T47D (cell line): Measurements from ENCODE around the gene TSPAN18.

Experiments used
- DNase-seq, 2 experiments: peaks; one replicate each; pipeline versions ENCODE4 v3.0.0 to v3.0.0-alpha.2; 2011 to 2012; ENCODE audit warnings: low read depth in 1 of 2, low spot score in 1 of 2
- JUND ChIP-seq: IDR thresholded peaks from 2 replicates; pipeline ENCODE4 v1.6.1; 2012; ENCODE audit warnings: low read depth
- in situ Hi-C: cut with HindIII; loops from 2 replicates; pipeline ENCODE4 v1.10.0; 2016; ENCODE audit warnings: low sequenced_read_pairs, low pct_unique_long_range_greater_than_20kb

TSPAN18 gene

DNA sequence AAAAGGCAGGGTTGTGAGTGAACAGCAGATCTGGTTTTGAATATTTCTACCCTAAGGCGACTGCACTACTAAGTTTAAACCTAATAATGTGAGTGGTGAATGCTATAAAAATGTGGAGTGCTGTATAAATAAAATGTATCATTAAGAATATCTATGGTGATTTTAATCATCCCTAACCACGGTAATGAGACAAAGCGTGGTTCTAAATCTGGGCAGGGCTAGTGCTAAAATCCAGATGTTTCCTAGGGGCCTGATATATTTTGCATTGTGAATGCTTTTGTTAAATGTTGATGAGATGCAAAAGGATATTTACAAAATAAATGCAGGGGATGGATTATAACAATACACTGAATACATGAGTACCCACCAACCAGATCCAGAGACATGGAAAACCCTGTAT, 58.1 kb downstream of the TSPAN18 start:
- in situ Hi-C loops, result no loop called here
- no peak for DNase-seq
- no peak for TF ChIP-seq JUND

DNA sequence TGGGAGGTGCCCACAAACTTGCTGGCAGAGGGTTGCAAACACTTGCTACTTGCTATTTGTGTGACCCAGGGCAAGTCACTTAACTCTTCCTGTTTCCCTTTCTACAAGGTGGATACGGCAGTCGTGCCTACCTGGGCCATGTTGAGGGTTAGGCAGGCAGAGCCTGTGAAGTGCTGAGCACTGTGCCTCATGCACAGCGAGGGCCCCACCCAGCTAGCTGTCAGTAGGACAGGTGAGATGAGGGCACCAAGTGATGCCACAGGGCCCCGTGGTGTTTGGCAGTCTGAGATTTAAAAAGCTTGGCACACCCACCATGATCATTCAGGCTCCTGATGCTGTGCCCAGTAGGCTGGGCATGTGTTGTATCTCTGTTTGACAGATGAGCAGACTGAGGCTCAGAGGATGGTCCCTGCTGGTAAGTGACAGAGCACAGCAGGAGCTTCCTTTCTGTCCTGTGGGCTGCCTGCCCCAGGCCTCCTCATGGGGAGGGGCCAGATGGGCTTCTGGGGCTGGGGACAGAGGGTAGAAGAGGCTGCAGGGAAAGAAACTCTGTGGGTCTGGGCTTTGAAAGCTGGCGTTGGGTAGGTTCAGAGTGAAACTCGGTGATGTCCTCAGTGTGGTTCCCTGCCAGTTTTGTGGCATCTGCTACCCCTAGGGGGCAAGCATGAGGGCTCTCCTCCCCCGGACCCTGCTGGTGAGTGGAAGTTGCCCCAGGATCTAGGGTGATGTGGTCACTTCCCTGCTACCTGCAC, 59.3 kb downstream of the TSPAN18 start:
- TF ChIP-seq JUND, result no peak
- in situ Hi-C loops, result no loop called here
- peak in 1 of 2 experiments; percentile 17 for DNase-seq

DNA sequence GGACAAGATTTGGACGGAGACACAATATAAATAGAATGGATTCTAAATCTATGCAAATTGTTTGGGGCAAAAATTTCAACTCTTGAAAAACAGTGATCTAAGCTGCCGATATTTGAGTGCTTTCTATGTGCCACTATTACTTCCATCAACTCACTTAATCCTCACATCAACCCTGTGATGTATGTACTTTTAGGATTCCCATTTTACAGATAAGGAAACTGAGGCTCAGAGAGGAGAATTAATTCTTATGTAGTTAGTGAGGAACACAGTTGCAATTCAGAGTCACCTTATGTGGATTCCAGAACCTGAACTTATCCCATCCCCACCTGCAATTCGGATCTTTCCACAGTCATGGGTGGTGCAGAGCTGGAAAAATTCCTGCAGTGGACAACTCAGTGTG, 60.3 kb downstream of the TSPAN18 start:
- TF ChIP-seq JUND, result no peak
- no peak for DNase-seq
- in situ Hi-C loops, result no loop called here

DNA sequence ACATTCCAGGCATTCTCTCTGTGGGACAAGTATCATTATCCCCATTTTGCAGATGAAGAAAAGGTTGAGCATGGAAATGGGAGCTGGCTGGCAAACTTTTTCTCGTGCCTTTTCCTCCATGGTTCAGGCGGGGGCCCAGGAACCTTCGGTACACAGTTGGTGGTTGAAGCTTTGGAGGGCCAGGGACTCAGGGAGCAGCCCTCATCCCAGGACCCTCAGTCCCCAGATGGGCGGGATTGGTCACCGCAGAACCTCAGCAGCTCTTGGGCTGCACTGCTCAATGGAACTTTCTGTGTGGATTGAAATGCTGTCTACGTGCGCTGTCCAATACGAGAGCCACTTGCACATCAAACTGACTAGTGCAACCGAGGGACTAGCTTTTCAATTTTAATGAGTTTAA, 61.2 kb downstream of the TSPAN18 start:
- in situ Hi-C loops, result no loop called here
- no peak for TF ChIP-seq JUND
- no peak for DNase-seq

DNA sequence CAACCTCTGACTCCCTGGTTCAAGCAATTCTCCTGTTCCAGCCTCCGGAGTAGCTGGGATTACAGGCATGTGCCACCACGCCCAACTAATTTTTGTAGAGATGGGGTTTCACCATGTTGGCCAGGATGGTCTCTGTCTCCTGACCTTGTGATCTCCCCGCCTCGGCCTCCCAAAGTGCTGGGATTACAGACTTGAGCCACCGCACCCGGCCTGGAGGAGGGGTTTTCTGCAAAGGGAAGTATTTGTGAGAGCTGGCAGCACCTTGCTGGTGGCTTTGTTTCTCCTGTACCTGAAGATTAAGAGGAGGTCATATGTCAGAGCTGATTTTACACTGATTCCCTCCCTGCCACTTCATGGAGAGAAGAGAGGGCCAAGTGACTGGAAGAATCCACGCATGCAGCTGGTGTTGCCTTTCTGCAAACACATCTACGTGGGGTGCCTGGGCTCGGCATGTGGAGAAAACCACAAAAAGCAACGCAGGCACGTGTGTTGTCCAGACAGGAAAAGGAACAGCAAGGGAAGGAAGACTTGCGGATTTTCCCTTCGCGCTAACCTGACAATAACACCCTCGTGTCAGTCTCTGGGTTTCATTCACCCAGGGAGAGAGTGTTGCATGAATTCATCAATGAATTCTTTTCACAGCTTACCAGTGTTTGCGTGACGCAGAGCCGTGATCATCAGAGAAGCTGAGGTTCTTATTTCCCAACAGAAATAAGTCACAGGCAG, 61.9 kb downstream of the TSPAN18 start:
- in situ Hi-C loops, result no loop called here
- no peak for DNase-seq
- TF ChIP-seq JUND, result no peak

DNA sequence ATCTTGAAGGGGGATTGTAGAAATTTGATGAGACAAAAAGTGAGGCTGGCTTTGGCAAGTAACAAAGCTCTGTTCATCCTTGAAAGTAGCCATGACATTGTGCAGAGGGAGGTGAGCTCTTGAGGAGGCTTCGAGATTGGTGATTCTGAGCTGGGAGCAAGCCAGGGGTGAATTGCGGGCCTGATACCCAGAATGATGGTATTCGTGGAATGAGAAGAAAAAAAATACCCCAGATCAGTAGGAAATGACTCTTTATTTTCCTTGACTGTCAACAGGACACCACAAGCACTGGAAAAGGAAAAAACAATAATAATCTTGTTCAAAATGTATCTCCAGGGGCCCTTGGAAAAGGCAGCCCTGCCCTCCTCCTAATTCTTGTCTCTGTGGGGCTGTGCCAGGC, 62.7 kb downstream of the TSPAN18 start:
- no peak for TF ChIP-seq JUND
- no peak for DNase-seq
- in situ Hi-C loops, result no loop called here

DNA sequence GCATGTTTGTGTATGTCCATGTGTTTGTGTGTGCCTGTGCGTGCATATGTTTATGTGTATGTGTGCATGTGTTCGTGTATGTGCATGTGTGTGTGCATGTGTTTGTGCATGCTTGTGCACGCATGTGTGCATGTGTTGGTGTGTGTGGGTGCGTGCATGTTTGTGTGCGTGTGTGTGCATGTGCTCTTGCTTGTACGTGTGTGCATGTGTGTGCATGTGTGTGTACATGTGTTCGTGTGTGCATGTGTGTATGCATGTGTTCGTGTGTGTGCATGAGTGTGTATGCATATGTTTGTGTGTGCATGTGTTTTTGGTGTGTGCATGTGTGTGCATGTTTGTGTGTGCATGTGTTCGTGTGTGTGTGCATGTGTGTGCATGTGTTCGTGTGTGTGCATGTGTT, 63.4 kb downstream of the TSPAN18 start:
- in situ Hi-C loops, result no loop called here
- no peak for TF ChIP-seq JUND

DNA sequence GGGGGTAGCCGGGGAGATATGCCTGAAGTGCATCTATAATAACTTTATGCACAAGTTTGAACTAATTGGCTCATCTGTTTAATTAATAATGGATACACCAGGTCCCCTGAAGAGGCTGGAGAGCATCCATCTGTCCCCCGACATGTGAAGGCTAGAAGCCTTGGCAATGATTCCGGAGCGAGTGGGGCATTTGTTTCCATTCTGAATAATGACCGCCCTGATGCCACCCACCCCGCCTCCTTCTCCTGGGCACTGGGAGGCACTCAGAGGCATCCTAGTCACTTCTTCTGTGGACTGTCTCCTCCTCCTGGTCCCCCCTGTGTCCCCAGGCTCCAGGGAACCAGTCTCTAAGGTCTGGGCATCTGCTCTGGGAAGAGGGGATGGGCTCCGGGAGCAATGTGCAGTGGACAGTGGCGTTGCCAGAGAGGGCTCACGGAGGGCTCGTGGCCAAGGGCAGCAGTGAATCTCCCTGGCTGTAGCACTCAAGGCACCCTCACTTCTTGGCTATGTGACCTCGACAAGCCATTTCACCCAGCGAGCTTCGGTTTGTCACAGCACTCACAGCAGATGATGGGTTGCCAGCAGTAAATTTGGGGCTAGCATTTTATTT, 64.7 kb downstream of the TSPAN18 start:
- in situ Hi-C loops, result no loop called here
- TF ChIP-seq JUND, result no peak
- no peak for DNase-seq

More for the DNA sequence above, 63.4 kb downstream of the TSPAN18 start:
- DNase-seq, result no peak

DNA sequence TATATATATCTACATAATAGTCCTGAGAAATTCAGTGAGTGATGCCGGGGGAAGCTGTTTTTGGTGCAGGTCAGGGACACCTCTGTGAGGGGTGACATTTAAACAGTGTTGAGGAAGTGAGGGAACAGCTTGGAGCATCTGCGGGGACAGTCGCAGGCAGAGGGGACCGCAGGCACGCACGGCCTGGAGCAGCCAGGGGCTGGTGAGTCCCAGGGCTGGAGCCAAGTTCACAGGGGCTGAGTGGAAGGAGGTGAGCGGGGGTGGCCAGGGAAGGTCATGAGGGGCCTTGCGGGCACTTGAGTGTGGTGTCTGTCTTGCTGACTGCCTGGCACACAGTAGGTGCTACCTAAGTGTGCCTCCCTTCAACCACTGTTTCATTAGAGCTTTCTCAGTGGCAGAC, 65.4 kb downstream of the TSPAN18 start:
- TF ChIP-seq JUND, result no peak
- in situ Hi-C loops, result no loop called here

DNA sequence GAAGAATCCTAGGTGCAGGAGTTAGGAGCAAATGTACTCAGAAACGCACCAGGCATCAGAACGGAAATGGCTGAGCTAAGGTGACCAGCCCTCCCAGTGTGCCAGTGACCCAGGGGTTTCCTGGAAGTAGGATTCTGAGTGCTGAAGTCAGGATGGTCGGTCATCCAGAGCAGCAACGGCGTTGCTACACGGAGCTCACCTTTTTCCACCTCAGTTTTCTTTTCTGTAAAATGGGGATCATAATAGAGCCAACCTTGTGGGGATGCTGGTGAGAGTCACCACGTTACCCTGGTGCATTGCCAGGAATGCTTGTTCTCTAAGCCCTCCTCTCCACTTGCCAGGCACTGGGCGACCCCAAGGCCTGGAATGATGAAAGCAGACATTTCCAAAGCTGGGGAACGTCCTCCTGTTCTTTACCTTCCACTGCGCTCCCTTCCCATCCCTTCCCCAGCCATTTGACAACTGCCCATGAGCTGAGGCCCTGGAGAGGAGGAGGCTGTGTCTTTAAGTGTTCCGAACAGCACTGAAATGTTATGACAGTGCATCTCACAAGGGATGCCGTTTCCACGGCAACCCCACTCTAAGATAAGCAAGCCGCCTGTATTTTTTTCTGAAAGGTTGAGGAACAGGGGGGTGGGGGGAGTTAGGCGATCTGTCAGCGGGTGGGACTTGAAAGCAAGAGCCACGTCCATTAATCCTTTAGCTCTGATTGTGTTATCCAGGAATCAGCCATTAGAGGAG, 66.8 kb downstream of the TSPAN18 start:
- in situ Hi-C loops, result no loop called here
- DNase-seq, result no peak
- no peak for TF ChIP-seq JUND

More for the DNA sequence above, 65.4 kb downstream of the TSPAN18 start:
- DNase-seq, result no peak

DNA sequence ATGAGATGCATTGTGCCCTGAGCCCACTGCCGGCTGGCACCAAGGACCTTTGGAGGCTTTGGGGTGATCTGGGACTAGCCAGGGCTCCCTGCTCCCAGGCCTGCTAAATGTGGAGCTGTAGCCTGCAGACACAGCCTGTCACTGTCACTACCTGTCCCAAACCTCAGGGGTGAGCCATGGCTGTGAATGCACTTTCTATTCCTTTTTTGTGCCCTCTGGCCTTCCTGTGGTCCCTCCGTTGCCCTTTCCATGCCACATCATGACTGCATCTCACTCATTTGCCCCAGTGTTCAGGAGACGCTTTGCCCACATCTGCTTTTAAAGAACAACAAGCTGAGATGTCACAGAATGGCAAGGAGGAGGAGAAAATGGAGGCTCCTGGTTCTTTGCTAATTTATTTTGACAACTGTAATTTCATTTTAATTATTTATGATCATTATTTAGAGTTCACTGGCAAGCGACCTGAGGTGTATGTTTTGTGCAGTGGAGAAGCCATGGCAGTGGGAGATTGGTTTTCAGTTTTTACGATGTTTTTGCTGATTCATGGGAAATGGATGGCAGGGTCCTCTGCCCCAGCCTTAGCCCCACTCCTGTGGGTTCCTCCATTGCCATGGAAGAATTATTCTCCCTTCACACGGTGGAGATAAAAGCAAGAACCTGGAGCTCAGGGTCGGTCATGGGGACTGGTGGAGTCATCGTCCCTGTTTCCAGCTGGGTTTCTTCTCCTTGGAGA, 69.2 kb downstream of the TSPAN18 start:
- DNase-seq, result no peak
- in situ Hi-C loops, result no loop called here
- no peak for TF ChIP-seq JUND

DNA sequence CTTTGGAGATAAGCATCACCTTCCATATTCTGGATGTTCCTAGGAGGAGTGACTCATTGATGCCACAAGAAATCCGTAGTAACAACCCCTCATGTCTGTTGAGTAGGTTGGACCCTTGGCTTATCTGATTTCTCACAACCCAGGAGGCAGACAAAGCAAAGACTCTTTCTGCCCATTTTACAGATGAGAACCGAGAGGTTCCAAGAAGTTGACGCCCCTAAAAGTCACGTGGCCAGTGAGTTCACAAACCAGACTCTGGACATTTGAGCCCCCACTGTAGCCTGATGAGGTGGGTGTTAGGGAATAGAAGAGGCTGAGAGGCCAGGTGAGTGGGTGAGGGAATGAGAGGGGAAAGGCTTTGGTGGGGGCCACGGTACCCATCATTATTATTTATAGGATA, 70.3 kb downstream of the TSPAN18 start:
- DNase-seq, result no peak
- in situ Hi-C loops, result no loop called here
- TF ChIP-seq JUND, result no peak
